Measurements from ENCODE around the gene PODXL. TPM values are rescaled to one million over a fixed set of nuclear protein-coding genes. Genes with fewer than 3 reads are reported as not detected.

Gene PODXL
- total RNA-seq, 1 experiment from 2014 or later: 727 TPM

DNA sequence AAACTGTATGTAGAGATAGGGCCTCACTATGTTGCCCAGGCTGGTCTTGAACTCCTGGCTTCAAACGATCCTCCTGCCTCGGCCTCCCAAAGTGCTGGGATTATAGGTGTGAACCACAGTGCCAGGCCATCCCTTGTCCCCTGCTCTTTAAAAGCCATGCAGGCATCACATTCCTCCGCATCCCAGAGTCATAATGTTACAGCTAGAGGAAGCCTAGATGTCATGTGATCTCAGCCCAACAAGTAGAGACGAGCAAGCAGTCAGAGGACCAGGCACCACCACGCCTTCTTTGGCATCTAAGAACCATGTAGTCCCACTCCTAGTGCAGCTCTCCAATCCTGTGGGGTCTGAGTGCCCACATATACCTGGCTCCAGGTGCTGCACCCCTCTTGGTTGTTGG is 13.1 kb downstream of the PODXL start:
- Histone ChIP-seq H2AFZ (ENCODE audit: low read length) (no peak overlapping the region), H3K4ac (ENCODE audit: low read depth, low read length) (no peak overlapping the region), H4K8ac (replicated peaks; ENCODE audit: insufficient read length, low read depth, low read length) (no peak overlapping the region), H2BK120ac (ENCODE audit: low read depth, low read length, poor library complexity, severe bottlenecking) (no peak overlapping the region), H3K79me1 (ENCODE audit: insufficient read depth, low read depth, low read length, poor library complexity, severe bottlenecking) (no peaks in the 10 kb centered on the region), H2AK5ac (ENCODE audit: insufficient read length, low read length) (no peak overlapping the region), H3K4me1 (ENCODE audit: insufficient read depth, low read length) (peaks cover 21% of the 10 kb centered on the region; the same call in 1 of the 2 replicates), H4K20me1 (ENCODE audit: control insufficient read depth, insufficient read depth, insufficient read length) (peaks cover under 1% of the 10 kb centered on the region), H3T11ph (ENCODE audit: low read length) (no peak overlapping the region), H3K27ac (ENCODE audit: insufficient read length, low read depth, low read length) (no peak overlapping the region), H3K9ac (ENCODE audit: extremely low read depth, insufficient read length, low read length) (no peak overlapping the region), H3K79me2 (ENCODE audit: insufficient read depth, low read length) (peaks cover 92% of the 10 kb centered on the region), H2BK12ac (ENCODE audit: insufficient read length, low read depth, low read length) (no peak overlapping the region), H3K23ac (ENCODE audit: insufficient read length, low read depth, low read length) (no peak overlapping the region), H2BK20ac (ENCODE audit: low read depth, low read length, poor library complexity, severe bottlenecking) (no peak overlapping the region), H3K27me3 (ENCODE audit: insufficient read depth, low read length) (no peaks in the 10 kb centered on the region), H3K56ac (ENCODE audit: insufficient read length, low read depth, low read length) (no peak overlapping the region), H3K18ac (ENCODE audit: insufficient read length, low read depth, low read length) (no peak overlapping the region), H3K23me2 (ENCODE audit: insufficient read length, low read depth, low read length, poor library complexity, severe bottlenecking) (peaks cover 2% of the 10 kb centered on the region), H4K91ac (ENCODE audit: insufficient read length, low read depth, low read length) (no peak overlapping the region), H4K5ac (ENCODE audit: insufficient read length, low read depth, low read length) (no peak overlapping the region), H2BK5ac (ENCODE audit: insufficient read length, low read length) (no peak overlapping the region), H3K14ac (ENCODE audit: insufficient read depth, low read length) (no peak overlapping the region; the same call in 1 of the 2 replicates), H3K9me3 (ENCODE audit: control insufficient read depth, low read depth, low read length) (no peaks in the 10 kb centered on the region), H3K4me2 (ENCODE audit: insufficient read depth, insufficient read length, low read length) (no peak overlapping the region), H2BK15ac (ENCODE audit: low read depth, low read length) (no peak overlapping the region)
- H3K27me3 Mint-ChIP-seq (ENCODE audit: low read depth): no peaks in the 10 kb centered on the region
- H3K9me3 Mint-ChIP-seq: no peaks in the 10 kb centered on the region
- no peak for DNase-seq
- TF ChIP-seq, protein P1, sequence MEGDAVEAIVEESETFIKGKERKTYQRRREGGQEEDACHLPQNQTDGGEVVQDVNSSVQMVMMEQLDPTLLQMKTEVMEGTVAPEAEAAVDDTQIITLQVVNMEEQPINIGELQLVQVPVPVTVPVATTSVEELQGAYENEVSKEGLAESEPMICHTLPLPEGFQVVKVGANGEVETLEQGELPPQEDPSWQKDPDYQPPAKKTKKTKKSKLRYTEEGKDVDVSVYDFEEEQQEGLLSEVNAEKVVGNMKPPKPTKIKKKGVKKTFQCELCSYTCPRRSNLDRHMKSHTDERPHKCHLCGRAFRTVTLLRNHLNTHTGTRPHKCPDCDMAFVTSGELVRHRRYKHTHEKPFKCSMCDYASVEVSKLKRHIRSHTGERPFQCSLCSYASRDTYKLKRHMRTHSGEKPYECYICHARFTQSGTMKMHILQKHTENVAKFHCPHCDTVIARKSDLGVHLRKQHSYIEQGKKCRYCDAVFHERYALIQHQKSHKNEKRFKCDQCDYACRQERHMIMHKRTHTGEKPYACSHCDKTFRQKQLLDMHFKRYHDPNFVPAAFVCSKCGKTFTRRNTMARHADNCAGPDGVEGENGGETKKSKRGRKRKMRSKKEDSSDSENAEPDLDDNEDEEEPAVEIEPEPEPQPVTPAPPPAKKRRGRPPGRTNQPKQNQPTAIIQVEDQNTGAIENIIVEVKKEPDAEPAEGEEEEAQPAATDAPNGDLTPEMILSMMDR (conservative IDR thresholded peaks at IDR 0.05): no peak
- no CpG with 5 or more reads among the region's 5 CpGs for WGBS (ENCODE audit: extremely low coverage, insufficient read length, low lambda C conversion rate)
- H3K4me1 Mint-ChIP-seq: peaks cover 85 to 94% of the 10 kb centered on the region in 2 experiments
- peak overlapping the region in 2 of 3 experiments; percentile 44 to 64; a peak in 3 of 7 replicates for H3K27ac Mint-ChIP-seq
- H3K36me3 Mint-ChIP-seq (ENCODE audit: insufficient read depth in 1 of 3, low read depth in 3 of 3): peaks cover 55 to 81% (median 75%) of the 10 kb centered on the region in 3 experiments
- no peak overlapping the region for H3K4me3 Mint-ChIP-seq
